H1 (cell line): ENCODE data around the gene FARP2. TPM values are rescaled to one million over a fixed set of nuclear protein-coding genes. Genes with fewer than 3 reads are reported as not detected.

Experiments used
- CEBPB ChIP-seq: IDR thresholded peaks from 2 replicates; pipeline ENCODE4 v1.6.1; 2012; ENCODE audit warnings: low read depth, low read length
- MAX ChIP-seq: IDR thresholded peaks from 2 replicates; pipeline ENCODE4 v1.6.1; 2012; ENCODE audit warnings: inconsistent platforms
- POLR2A ChIP-seq, 2 experiments: IDR thresholded peaks; 1 replicate in 1 of 2; 2 replicates in 1 of 2; pipeline ENCODE4 v1.6.1; 2011; ENCODE audit warnings: low read depth in 2 of 2, low read length in 2 of 2, mild to moderate bottlenecking in 2 of 2; ENCODE audit errors: control extremely low read depth in 1 of 2
- polyA plus RNA-seq, 7 experiments: library from polyadenylated mRNA; depleted of rRNA in 3 of 7; stranded (reverse) in 5 of 7; unstranded in 2 of 7; fragments of >200 nt in 5 of 7; fragments of 200-250 nt in 2 of 7; gene quantifications; 1 replicate in 5 of 7; 2 replicates in 1 of 7; 4 replicates in 1 of 7; pipeline versions ENCODE4 v1.2.1 to v1.2.3, GENCODE V29; 2011 to 2013; ENCODE audit warnings: missing spikeins in 2 of 7, mixed read lengths in 2 of 7
- total RNA-seq: library from RNA; stranded (reverse); fragmentation: NEBNext Ultra II Directional; extraction: Animal tissue kit (Norgen Biotek cat#: 25700); gene quantifications from 2 replicates; pipeline ENCODE4 v1.2.1, GENCODE V29; 2021

The FARP2 gene
- total and polyA plus RNA-seq, 2 of the 8 experiments (the other 6 are each of a cell fraction or from before 2014, with no cell fraction given) = 12.4 to 33.4 TPM

DNA sequence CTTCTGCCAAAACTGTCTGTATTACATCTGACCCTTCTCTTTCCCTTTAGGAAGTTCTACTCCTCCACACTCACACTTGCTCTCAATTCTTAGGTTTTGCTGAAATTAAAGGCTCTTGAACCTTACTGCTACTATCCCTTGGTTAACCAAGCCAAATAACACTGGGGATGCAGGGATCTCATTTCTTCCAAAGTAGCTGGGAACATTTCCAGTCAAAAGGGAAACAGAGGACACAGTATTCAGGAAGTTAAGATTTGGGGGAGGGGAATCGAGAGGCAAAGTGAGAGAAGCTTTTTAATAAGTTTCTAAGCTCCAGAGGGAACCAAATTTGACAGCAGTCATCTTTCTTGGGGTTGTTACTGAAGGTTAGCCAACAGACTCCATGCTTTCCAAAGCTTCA, 34.2 kb upstream of the FARP2 start (continued):
- TF ChIP-seq CEBPB (no peak), POLR2A (IDR thresholded peaks at IDR 0.05; ENCODE audit: control extremely low read depth in 1 of 2, low read depth in 2 of 2, low read length in 2 of 2) (no peak), MAX (no peak)
